Activated B cell treated with CpG ODN at 0.5 μM for 24 hours (primary cell): ENCODE measurements around the gene GTPBP3. TPM values are rescaled to one million over a fixed set of nuclear protein-coding genes. Genes with fewer than 3 reads are reported as not detected.

Experiments
- ATAC-seq: fragments of 200-7000 bp; cut with Tn5 transposase; one replicate; pipeline ENCODE4 v1.10.0; 2021; ENCODE audit warnings: low read depth, mild to moderate bottlenecking, moderate library complexity
- CTCF ChIA-PET: fragments of 350-600 bp; sonication (Branson Sonifier 250); formaldehyde crosslinking; loops from one replicate; lab custom pipeline; 2021; ENCODE audit warnings: antibody characterized with exemption; lab: Charles Lee
- POLR2A ChIA-PET: fragments of 350-600 bp; sonication (Branson Sonifier 250); formaldehyde crosslinking; loops from one replicate; lab custom pipeline; 2021; ENCODE audit warnings: antibody characterized with exemption; lab: Charles Lee
- DNase-seq: peaks from one replicate; pipeline ENCODE4 v3.0.0; 2022
- H3K27ac Mint-ChIP-seq: one replicate; pipeline ENCODE4 v1.8.0; 2020; ENCODE audit warnings: mixed read lengths
- H3K27me3 Mint-ChIP-seq: one replicate; pipeline ENCODE4 v1.8.0; 2021; ENCODE audit warnings: mixed read lengths
- H3K36me3 Mint-ChIP-seq: one replicate; pipeline ENCODE4 v1.8.0; 2021; ENCODE audit warnings: low read depth, mixed read lengths
- H3K4me1 Mint-ChIP-seq: one replicate; pipeline ENCODE4 v1.8.0; 2021; ENCODE audit warnings: mixed read lengths
- H3K4me3 Mint-ChIP-seq: one replicate; pipeline ENCODE4 v1.8.0; 2020; ENCODE audit warnings: mild to moderate bottlenecking, mixed read lengths
- H3K9me3 Mint-ChIP-seq: one replicate; pipeline ENCODE4 v1.8.0; 2020; ENCODE audit warnings: mixed read lengths
- CTCF ChIP-seq: fragments of 200-600 bp; IDR thresholded peaks from one replicate; pipeline ENCODE4 v1.8.0; 2022; ENCODE audit warnings: antibody characterized with exemption, mild to moderate bottlenecking
- intact Hi-C: fragments of 100-400 bp; cut with micrococcal nuclease; formaldehyde crosslinking; loops from one replicate; pipeline ENCODE4 v1.15.1; 2024
- total RNA-seq: library from RNA; stranded (reverse); gene quantifications from 2 replicates; pipeline ENCODE4 v1.2.3, GENCODE V29; 2022

GTPBP3 gene
- total RNA-seq, 1 donor from 2014 or later = 40.2 TPM

GRCh38 chr19:17324357-17325114 lies 12.8 kb upstream of the GTPBP3 start:
- no peak for DNase-seq
- Mint-ChIP-seq H3K27ac (no peak overlapping the region), H3K4me1 (peaks cover 13% of the 10 kb centered on the region), H3K36me3 (peaks cover 25% of the 10 kb centered on the region), H3K27me3 (no peaks in the 10 kb centered on the region), H3K4me3 (no peak overlapping the region), H3K9me3 (no peaks in the 10 kb centered on the region)
- ATAC-seq = no peak
- intact Hi-C loops = no loop called here
- ChIA-PET CTCF (no interaction called here), POLR2A (interaction anchor here (0.6 to 2.0 kb wide), 2 partner anchors 9 to 1238 kb away, joined by 3 to 4 read pairs; no protein-coding TSS in a partner anchor)
- TF ChIP-seq CTCF = no peak

- Mint-ChIP-seq H3K9me3 (no peaks in the 10 kb centered on the region), H3K4me3 (no peak overlapping the region), H3K27me3 (no peaks in the 10 kb centered on the region), H3K27ac (no peak overlapping the region), H3K4me1 (peaks cover 16% of the 10 kb centered on the region), H3K36me3 (peaks cover 19% of the 10 kb centered on the region)
- TF ChIP-seq CTCF = no peak
- intact Hi-C loops = no loop called here
- DNase-seq (no peak), ATAC-seq (no peak)
- ChIA-PET POLR2A (interaction anchor here (0.6 to 2.0 kb wide), 2 partner anchors 8 to 1238 kb away, joined by 3 to 4 read pairs; no protein-coding TSS in a partner anchor), CTCF (no interaction called here)
These were observed 12.2 kb upstream of the GTPBP3 start for GRCh38 chr19:17325133-17325532.

GRCh38 chr19:17325881-17326594 lies 11.3 kb upstream of the GTPBP3 start:
- no peak overlapping the region for H3K27ac Mint-ChIP-seq
- H3K4me3 Mint-ChIP-seq = no peak overlapping the region
- ATAC-seq = no peak

GRCh38 chr19:17326595-17326966 lies 10.8 kb upstream of the GTPBP3 start:
- no peaks in the 10 kb centered on the region for H3K9me3 Mint-ChIP-seq
- H3K4me1 Mint-ChIP-seq = peaks cover 18% of the 10 kb centered on the region
- ChIA-PET CTCF (no interaction called here), POLR2A (interaction anchor here (0.7 to 3.5 kb wide), 2 partner anchors 9 to 17 kb away, joined by 3 to 24 read pairs; partner anchors contain the start of gene DDA1)
- peaks cover 6% of the 10 kb centered on the region for H3K27me3 Mint-ChIP-seq
- intact Hi-C loops = no loop called here
- H3K36me3 Mint-ChIP-seq = peaks cover 8% of the 10 kb centered on the region
- no peak overlapping the region for H3K4me3 Mint-ChIP-seq
- no peak overlapping the region for H3K27ac Mint-ChIP-seq
- DNase-seq (no peak), ATAC-seq (no peak)
- TF ChIP-seq CTCF = no peak

More at GRCh38 chr19:17325881-17326594, 11.3 kb upstream of the GTPBP3 start:
- TF ChIP-seq CTCF = no peak
- ChIA-PET POLR2A (interaction anchor here (0.7 to 3.5 kb wide), 4 partner anchors 7 to 34 kb away, joined by 3 to 24 read pairs (median 4); partner anchors contain the start of gene DDA1), CTCF (no interaction called here)
- no peak for DNase-seq
- intact Hi-C loops = no loop called here
- H3K9me3 Mint-ChIP-seq = no peaks in the 10 kb centered on the region
- peaks cover 18% of the 10 kb centered on the region for H3K4me1 Mint-ChIP-seq
- H3K36me3 Mint-ChIP-seq = peaks cover 10% of the 10 kb centered on the region
- H3K27me3 Mint-ChIP-seq = peaks cover 6% of the 10 kb centered on the region
